ENCODE measurements around the gene MYO9B.

DNA sequence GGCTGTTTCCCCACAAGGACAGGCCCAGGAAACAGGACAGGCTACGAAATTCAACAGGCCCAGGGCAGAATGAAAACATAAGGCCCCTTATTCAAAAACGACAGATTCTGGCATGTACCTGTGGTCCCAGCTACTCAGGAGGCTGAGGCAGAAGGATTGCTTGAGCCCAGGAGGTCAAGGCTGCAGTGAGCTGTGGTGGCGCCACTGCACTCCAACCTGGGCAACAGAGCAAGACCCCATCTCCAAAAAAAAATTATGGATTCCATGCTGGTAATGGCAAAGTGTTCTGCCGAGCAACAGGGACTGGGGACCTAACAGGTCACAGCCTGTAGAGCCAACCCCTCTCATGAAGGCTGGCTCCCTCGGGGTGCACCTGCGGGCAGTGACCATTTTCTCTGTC lies 87.0 kb downstream of the MYO9B start:
- TF ChIP-seq, protein P1, sequence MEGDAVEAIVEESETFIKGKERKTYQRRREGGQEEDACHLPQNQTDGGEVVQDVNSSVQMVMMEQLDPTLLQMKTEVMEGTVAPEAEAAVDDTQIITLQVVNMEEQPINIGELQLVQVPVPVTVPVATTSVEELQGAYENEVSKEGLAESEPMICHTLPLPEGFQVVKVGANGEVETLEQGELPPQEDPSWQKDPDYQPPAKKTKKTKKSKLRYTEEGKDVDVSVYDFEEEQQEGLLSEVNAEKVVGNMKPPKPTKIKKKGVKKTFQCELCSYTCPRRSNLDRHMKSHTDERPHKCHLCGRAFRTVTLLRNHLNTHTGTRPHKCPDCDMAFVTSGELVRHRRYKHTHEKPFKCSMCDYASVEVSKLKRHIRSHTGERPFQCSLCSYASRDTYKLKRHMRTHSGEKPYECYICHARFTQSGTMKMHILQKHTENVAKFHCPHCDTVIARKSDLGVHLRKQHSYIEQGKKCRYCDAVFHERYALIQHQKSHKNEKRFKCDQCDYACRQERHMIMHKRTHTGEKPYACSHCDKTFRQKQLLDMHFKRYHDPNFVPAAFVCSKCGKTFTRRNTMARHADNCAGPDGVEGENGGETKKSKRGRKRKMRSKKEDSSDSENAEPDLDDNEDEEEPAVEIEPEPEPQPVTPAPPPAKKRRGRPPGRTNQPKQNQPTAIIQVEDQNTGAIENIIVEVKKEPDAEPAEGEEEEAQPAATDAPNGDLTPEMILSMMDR (conservative IDR thresholded peaks at IDR 0.05; ENCODE audit: low read depth, low read length): no peak
- no peak for TF ChIP-seq EZH2 (IDR thresholded peaks at IDR 0.05; ENCODE audit: low read length, unreplicated experiment)
